Measurements from ENCODE around the gene LAMP2.
"Not testable (repeated sequence)": the region's sequence is repeated elsewhere in the genome, so short reads cannot be mapped to it uniquely, and the experiment has no call there.

LAMP2 gene

DNA sequence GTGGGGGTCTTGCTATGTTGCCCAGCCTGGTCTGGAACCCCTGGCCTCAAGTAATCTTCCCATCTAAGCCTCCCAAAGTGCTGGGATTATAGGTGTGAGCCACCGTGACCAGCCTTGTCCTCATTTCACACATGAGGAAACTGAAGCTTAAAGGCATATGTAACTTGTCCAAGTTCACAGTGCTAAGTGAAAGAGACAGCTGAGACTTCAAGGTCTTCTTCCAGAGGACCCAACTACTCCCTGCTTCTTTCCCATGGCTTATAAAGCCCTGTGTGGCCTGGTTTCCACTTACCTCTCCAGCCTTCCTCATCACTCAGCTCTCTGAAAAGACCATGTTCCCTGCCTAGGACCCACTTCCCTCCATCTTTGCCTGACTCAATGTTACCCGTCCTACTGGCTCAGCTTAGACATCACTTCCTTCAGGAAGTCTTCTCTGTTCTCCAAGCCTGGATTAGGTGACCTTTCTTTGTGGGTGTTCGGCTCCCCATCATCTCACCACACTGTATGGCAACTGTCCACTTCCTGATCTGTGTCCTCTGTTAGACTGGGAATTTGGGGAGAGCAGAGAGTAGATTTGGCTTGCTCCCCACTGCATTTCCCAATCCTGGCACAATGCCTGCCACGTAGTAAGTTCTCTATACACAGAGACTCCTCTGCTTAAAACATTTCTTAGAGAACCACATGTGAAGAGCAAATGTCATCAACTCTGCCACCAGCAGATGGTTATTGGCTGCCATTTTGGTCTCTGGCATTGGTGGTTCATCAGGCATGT, 30.4 kb upstream of the LAMP2 start:
- no peak overlapping the region for H3K4me3 ChIP-seq (ENCODE audit: low read depth, low read length)
- in situ Hi-C loops (cut with HindIII; ENCODE audit: low sequenced_read_pairs): no loop called here
- DNase-seq (ENCODE audit: low read depth, low spot score): no peak
- TF ChIP-seq, protein P1, sequence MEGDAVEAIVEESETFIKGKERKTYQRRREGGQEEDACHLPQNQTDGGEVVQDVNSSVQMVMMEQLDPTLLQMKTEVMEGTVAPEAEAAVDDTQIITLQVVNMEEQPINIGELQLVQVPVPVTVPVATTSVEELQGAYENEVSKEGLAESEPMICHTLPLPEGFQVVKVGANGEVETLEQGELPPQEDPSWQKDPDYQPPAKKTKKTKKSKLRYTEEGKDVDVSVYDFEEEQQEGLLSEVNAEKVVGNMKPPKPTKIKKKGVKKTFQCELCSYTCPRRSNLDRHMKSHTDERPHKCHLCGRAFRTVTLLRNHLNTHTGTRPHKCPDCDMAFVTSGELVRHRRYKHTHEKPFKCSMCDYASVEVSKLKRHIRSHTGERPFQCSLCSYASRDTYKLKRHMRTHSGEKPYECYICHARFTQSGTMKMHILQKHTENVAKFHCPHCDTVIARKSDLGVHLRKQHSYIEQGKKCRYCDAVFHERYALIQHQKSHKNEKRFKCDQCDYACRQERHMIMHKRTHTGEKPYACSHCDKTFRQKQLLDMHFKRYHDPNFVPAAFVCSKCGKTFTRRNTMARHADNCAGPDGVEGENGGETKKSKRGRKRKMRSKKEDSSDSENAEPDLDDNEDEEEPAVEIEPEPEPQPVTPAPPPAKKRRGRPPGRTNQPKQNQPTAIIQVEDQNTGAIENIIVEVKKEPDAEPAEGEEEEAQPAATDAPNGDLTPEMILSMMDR (IDR thresholded peaks at IDR 0.05; ENCODE audit: low read depth, low read length): no peak

DNA sequence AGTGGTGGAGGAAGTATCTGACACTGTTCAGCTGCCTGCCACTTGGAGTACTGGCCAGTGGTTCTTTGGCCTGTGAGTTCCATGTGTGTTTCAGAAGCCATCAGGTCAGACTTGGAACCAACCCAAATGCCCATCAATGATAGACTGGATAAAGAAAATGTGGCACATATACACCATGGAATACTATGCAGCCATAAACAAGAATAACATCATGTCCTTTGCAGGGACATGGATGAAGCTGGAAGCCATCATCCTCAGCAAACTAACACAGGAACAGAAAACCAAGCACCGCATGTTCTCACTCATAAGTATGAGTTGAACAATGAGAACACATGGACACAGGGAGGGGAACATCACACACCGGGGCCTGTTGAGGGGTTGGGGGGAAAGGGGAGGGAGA, 21.0 kb upstream of the LAMP2 start:
- in situ Hi-C loops (cut with HindIII; ENCODE audit: low sequenced_read_pairs); DNase-seq (ENCODE audit: low read depth, low spot score); H3K4me3 ChIP-seq (ENCODE audit: low read depth, low read length): not testable (repeated sequence)

DNA sequence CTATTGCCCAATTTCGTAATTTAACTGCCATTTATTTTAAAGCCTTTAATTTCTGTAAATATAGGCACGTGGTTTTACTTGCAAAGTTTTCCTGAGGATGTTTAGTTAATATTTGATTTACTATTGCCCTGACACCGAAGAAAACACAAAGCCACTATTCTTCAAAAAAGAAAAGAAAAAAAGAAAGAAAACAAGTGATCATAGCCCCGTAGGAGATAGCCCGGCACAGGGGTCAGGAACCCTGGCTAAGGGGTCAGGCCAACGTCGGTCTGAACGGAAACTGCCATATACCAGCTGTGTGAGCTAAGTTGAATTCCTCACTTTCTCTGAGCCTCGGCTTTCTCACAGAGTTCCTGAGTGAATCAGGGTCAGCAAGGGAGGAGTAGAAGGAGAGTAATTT, 17.7 kb upstream of the LAMP2 start:
- TF ChIP-seq, protein P1 (IDR thresholded peaks at IDR 0.05; ENCODE audit: low read depth, low read length): no peak
- DNase-seq (ENCODE audit: low read depth, low spot score): no peak
- no peak overlapping the region for H3K4me3 ChIP-seq (ENCODE audit: low read depth, low read length)
- in situ Hi-C loops (cut with HindIII; ENCODE audit: low sequenced_read_pairs): no loop called here

DNA sequence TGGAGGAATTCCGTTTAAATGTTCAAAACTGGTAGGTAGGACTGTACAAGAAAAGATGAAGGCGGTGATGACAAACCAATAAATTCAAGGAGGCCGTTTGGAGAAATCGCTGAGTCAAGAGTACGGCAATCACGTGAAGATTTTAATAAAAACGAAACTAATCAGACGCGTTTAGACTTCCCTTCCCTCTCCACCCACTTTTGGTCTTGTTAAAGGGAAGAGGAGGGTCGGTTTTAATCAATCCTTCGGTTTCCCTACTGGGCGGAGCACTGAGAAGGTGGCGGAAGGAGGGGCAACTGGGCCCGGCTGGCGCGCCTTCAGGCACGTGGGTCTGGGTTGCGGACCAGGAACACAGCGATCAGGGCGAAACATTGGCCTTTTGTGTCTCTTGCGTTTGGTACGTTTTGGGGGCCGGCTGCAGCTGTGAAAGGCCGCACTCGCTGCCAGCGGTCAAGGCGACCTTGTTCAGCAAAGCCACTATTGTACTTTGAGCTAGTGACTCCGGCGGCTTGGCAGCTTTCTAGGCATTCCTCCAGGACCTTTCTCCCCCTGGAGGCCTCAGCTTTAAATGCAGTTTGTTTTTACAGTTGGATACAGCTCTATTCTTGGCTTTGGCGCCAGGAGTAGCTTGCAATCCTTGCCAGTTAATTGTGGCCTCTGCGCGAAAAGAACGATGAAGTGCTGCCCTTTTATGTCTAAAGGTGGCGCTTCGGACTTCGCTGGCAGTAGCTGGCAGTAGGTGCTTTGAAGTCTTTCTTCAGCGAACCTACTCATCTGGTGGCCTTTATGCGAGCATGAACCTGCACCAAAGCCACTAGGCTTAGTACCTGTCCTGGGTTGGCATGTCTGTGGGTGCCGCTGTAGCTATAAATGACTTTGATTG, 16.8 kb upstream of the LAMP2 start:
- TF ChIP-seq, protein P1 (IDR thresholded peaks at IDR 0.05; ENCODE audit: low read depth, low read length): peak; percentile 57
- in situ Hi-C loops (cut with HindIII; ENCODE audit: low sequenced_read_pairs): no loop called here
- DNase-seq (ENCODE audit: low read depth, low spot score): peak; percentile 84
- H3K4me3 ChIP-seq (ENCODE audit: low read depth, low read length): peak overlapping the region; percentile 43

DNA sequence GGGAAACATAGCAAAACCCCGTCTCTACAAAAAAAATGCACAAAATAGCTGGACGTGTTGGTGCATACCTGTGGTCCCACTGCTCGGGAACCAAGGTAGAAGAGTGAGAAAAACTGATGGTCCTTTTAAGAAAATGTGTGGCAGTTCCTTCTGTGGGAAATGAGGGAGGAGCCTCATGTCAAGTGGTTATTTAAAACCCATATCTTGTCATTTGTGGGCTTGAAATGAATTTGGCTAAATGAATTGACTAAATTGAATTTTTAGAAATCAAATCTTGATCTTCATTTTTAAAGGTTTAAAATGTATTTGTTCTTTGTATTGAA, 16.2 kb upstream of the LAMP2 start:
- peak overlapping the region; percentile 43 for H3K4me3 ChIP-seq (ENCODE audit: low read depth, low read length)

DNA sequence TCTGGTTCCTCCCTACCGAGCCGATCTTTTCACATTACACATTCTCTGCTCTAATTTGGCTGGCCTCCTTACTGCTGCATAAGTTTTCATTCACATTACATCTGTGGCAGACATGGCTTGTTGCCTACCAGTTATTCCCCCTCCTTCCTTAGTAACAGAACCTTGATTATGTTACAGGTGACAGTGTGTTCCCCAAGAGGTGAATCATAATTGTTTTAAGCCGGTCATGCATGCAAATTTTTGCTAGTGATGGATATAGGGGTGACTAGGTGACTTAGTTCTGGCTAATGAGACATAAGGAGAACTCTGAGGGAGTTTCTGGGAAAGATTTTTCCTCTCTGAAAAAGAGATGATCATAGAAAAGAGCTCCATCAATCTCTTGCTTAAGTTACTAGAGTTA, 8.4 kb upstream of the LAMP2 start:
- TF ChIP-seq, protein P1 (IDR thresholded peaks at IDR 0.05; ENCODE audit: low read depth, low read length): no peak
- in situ Hi-C loops (cut with HindIII; ENCODE audit: low sequenced_read_pairs): no loop called here
- no peak overlapping the region for H3K4me3 ChIP-seq (ENCODE audit: low read depth, low read length)
- no peak for DNase-seq (ENCODE audit: low read depth, low spot score)

More for the DNA sequence above, 16.2 kb upstream of the LAMP2 start:
- in situ Hi-C loops (cut with HindIII; ENCODE audit: low sequenced_read_pairs): no loop called here
- DNase-seq (ENCODE audit: low read depth, low spot score): no peak
- TF ChIP-seq, protein P1 (IDR thresholded peaks at IDR 0.05; ENCODE audit: low read depth, low read length): no peak

DNA sequence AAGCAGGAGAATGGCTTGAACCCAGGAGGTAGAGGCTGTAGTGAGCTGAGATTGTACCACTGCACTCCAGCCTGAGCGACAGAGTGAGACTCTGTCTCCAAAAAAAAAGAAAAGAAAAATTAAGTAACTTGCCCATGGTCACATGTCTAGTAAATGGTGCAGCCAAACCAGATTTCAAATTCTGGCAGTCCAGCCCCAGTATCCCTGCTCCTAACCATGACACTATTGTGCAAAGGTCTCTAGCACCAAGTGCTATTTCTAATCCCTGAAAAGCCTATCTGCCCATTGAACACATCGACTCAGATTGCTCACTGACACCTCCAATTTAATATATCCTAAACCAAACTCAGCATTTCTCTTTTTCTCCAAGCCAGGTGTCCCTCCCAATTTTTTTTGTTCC, 7.6 kb upstream of the LAMP2 start:
- no peak for DNase-seq (ENCODE audit: low read depth, low spot score)

More for the DNA sequence above, 7.6 kb upstream of the LAMP2 start:
- in situ Hi-C loops (cut with HindIII; ENCODE audit: low sequenced_read_pairs): no loop called here
- no peak overlapping the region for H3K4me3 ChIP-seq (ENCODE audit: low read depth, low read length)
- TF ChIP-seq, protein P1 (IDR thresholded peaks at IDR 0.05; ENCODE audit: low read depth, low read length): no peak

Measured in astrocyte of the spinal cord (primary cell).